GM10248 (cell line): ENCODE results near the gene C9orf50.

Experiments used
- CTCF ChIA-PET: fragments of 300-600 bp; sonication (Branson Sonifier 250); formaldehyde crosslinking; extraction: SDS; loops from one replicate; lab custom pipeline; 2021; ENCODE audit warnings: antibody characterized with exemption; lab: Yijun Ruan, JAX
- POLR2A ChIA-PET: fragments of 350-650 bp; sonication (Branson Sonifier 250); formaldehyde crosslinking; extraction: SDS; loops from one replicate; lab custom pipeline; 2020; ENCODE audit warnings: antibody characterized with exemption; lab: Yijun Ruan, JAX
- DNase-seq: peaks from one replicate; pipeline ENCODE4 v3.0.0; 2012; ENCODE audit errors: extremely low spot score
- TF ChIP-seq, protein P1 (sequence below): IDR thresholded peaks from 2 replicates; pipeline ENCODE4 v1.5.1; 2012; ENCODE audit warnings: mild to moderate bottlenecking, low read depth; ENCODE audit errors: extremely low read depth, missing control alignments, control extremely low read depth

The C9orf50 gene

GRCh38 chr9:129572517-129572916 is 48.4 kb downstream of the C9orf50 start:
- POLR2A ChIA-PET, result no interaction called here

GRCh38 chr9:129572052-129572425 is 48.9 kb downstream of the C9orf50 start:
- POLR2A ChIA-PET, result no interaction called here
- TF ChIP-seq, protein P1, sequence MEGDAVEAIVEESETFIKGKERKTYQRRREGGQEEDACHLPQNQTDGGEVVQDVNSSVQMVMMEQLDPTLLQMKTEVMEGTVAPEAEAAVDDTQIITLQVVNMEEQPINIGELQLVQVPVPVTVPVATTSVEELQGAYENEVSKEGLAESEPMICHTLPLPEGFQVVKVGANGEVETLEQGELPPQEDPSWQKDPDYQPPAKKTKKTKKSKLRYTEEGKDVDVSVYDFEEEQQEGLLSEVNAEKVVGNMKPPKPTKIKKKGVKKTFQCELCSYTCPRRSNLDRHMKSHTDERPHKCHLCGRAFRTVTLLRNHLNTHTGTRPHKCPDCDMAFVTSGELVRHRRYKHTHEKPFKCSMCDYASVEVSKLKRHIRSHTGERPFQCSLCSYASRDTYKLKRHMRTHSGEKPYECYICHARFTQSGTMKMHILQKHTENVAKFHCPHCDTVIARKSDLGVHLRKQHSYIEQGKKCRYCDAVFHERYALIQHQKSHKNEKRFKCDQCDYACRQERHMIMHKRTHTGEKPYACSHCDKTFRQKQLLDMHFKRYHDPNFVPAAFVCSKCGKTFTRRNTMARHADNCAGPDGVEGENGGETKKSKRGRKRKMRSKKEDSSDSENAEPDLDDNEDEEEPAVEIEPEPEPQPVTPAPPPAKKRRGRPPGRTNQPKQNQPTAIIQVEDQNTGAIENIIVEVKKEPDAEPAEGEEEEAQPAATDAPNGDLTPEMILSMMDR, result no peak
- no peak for DNase-seq
- CTCF ChIA-PET, result interaction anchor here (1.0 to 2.0 kb wide), 4 partner anchors 15 to 429 kb away, joined by 3 to 7 read pairs (median 4); no protein-coding TSS in a partner anchor

More at GRCh38 chr9:129572517-129572916, 48.4 kb downstream of the C9orf50 start:
- CTCF ChIA-PET, result interaction anchor here (0.7 to 2.0 kb wide), 4 partner anchors 14 to 429 kb away, joined by 3 to 7 read pairs (median 4); no protein-coding TSS in a partner anchor
- TF ChIP-seq, protein P1, result no peak
- no peak for DNase-seq

- TF ChIP-seq, protein P1, result no peak
- CTCF ChIA-PET, result interaction anchor here (1.0 to 2.5 kb wide), 6 partner anchors 9 to 428 kb away, joined by 3 to 7 read pairs (median 4); no protein-coding TSS in a partner anchor
- DNase-seq, result no peak
- POLR2A ChIA-PET, result no interaction called here
These were observed 49.4 kb downstream of the C9orf50 start for GRCh38 chr9:129571298-129572051.

DNA sequence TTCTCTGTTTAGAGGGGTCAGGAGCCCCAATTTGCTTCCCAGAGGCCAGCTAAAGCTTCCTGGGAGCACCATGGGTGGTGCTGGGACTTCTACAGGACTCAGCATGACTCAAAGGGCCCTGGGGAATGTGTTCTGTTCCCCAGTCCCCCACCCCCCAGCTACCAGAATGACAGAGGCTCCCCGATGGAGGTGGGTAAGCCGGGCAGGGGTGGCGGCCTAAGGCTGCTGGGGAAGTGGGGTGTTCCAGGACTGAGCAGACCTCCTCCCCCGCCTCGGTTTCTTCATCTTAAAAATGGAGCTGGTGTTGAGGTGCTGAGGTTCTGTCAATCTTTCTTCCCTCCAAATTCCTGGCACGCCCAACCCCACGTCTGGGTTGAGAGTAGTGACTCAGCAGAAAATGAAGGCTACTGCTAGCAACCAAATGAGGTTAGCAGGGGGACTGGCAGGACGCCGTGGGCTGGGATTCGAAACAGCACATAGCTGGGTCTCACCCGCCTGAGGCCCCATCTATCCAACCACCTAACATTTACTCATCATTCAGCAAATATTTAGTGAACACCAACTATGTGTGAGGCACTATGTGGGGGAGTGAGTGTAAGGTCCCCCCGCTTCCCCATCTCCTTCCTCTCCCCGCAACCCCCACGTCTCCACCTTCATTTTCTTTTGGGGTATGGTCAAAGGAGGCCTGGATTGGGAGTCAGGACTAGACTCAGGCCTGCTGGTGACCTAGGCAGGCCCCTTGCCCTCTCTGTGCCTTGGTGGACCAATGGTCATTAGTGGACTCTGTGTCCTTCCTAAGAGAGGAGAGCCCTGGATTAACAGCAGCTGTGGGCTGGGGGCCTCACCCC is 50.2 kb downstream of the C9orf50 start:
- POLR2A ChIA-PET, result no interaction called here
- TF ChIP-seq, protein P1, result no peak
- CTCF ChIA-PET, result interaction anchor here (0.8 to 2.5 kb wide), 7 partner anchors 9 to 428 kb away, joined by 3 to 7 read pairs (median 5); no protein-coding TSS in a partner anchor
- no peak for DNase-seq

DNA sequence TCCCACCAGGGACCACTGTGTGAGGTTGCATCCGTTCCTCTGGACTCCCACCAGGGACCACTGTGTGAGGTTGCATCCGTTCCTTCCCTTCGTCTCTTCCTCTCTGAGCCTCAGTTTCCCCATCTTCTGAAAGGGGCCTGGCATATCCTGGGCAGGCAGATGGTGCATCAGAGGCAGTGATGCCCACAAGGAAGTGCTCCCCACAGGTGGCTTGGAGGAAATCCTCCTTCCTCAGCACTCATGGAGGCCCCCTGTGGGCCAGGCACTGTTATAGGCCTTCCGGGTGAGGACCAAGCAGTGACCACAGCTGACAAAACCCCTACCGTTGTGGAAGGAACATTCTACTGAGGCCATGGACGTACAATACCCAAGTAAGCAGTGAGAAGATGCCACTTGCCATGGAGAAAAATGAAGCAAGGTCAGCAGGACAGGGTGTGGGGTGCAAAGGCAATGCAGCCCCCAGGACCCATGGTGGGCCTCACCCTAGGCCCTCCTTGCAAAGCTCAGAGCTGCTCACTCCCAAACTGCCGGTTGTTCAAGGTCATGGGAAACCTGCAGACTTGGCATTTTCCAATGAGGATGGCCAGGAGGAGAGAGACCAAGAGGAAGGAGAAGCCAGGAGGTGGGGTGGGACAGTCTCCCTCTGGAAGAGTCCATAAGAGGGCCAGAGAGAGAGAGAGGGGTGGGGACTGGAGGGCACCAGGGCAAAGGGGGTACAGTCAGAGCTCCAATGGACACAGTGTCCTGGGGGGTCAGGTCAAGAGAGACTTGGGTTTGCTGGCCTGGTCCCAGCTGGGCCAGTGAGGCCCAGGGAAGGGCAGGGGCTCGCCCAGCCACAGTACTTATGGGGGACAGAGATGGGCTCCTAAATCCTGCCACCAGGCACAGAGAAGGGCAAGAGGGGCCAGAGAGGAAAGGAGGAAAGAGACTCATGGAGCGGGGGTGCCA is 51.1 kb downstream of the C9orf50 start:
- POLR2A ChIA-PET, result no interaction called here
- CTCF ChIA-PET, result interaction anchor here (0.7 to 2.5 kb wide), 6 partner anchors 10 to 395 kb away, joined by 3 to 7 read pairs (median 4); no protein-coding TSS in a partner anchor
- no peak for DNase-seq
- TF ChIP-seq, protein P1, result peak; percentile 20
